ENCODE measurements around the gene RASEF. TPM values are rescaled to one million over a fixed set of nuclear protein-coding genes. Genes with fewer than 3 reads are reported as not detected.

RASEF gene
- total and polyA plus RNA-seq, 8 donors: 3.9 to 96.5 (median 45.6) TPM

GRCh38 chr9:83006378-83006777 lies 56.6 kb downstream of the RASEF start:
- Histone ChIP-seq H3K4me3 (no peak overlapping the region), H3K36me3 (peaks cover 0 to 20% (median 5%) of the 10 kb centered on the region in 4 donors), H3K27ac (no peak overlapping the region), H3K4me1 (peaks cover 0 to 5% (median 0%) of the 10 kb centered on the region in 4 donors), H3K9me3 (no peaks in the 10 kb centered on the region), H3K27me3 (no peaks in the 10 kb centered on the region)
- intact Hi-C loops (cut with DNase I; ENCODE audit: low total_unique reads): no loop called here
- DNase-seq: no peak
- TF ChIP-seq, protein P1, sequence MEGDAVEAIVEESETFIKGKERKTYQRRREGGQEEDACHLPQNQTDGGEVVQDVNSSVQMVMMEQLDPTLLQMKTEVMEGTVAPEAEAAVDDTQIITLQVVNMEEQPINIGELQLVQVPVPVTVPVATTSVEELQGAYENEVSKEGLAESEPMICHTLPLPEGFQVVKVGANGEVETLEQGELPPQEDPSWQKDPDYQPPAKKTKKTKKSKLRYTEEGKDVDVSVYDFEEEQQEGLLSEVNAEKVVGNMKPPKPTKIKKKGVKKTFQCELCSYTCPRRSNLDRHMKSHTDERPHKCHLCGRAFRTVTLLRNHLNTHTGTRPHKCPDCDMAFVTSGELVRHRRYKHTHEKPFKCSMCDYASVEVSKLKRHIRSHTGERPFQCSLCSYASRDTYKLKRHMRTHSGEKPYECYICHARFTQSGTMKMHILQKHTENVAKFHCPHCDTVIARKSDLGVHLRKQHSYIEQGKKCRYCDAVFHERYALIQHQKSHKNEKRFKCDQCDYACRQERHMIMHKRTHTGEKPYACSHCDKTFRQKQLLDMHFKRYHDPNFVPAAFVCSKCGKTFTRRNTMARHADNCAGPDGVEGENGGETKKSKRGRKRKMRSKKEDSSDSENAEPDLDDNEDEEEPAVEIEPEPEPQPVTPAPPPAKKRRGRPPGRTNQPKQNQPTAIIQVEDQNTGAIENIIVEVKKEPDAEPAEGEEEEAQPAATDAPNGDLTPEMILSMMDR (IDR thresholded peaks at IDR 0.05): no peak
- TF ChIP-seq POLR2A (IDR thresholded peaks at IDR 0.05) (no peak), POLR2AphosphoS5 (IDR thresholded peaks at IDR 0.05) (no peak), EP300 (IDR thresholded peaks at IDR 0.05) (no peak)

DNA sequence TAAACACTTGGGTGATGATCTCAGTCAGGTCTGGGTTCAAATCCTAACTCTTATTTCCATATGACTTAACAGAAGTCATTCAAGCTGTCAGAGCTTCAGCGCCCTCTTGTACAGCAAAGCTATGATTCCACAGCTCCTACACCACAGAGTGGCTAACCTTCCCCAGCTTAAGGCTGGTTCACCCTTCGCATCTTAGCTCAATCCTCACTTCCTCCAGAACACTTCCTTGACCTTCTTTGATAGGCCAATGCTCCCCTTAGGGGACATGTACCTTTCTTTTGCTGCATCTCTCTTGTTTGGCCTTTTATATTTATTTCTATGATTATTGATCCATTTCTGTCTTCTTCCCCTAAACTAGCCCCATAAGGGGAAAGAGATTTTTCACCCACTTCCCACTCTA lies 57.0 kb downstream of the RASEF start:
- no peak overlapping the region for H3K27ac ChIP-seq
- no peaks in the 10 kb centered on the region for H3K9me3 ChIP-seq
- H3K36me3 ChIP-seq: peaks cover 0 to 21% (median 5%) of the 10 kb centered on the region in 4 donors
- no peak for DNase-seq
- intact Hi-C loops (cut with DNase I; ENCODE audit: low total_unique reads): no loop called here
- no peak overlapping the region for H3K4me3 ChIP-seq
- H3K27me3 ChIP-seq: no peaks in the 10 kb centered on the region
- TF ChIP-seq POLR2A (IDR thresholded peaks at IDR 0.05) (no peak), POLR2AphosphoS5 (IDR thresholded peaks at IDR 0.05) (no peak)
- TF ChIP-seq, protein P1 (IDR thresholded peaks at IDR 0.05): no peak
- peaks cover 0 to 7% (median 0%) of the 10 kb centered on the region in 4 donors for H3K4me1 ChIP-seq
- 92 to 99% (median 96%) methylated on average over 2 of the region's 2 CpGs for WGBS, 5 donors

- Histone ChIP-seq H3K4me1 (peaks cover 0 to 7% (median 0%) of the 10 kb centered on the region in 4 donors), H3K9me3 (no peaks in the 10 kb centered on the region), H3K4me3 (no peak overlapping the region), H3K27ac (no peak overlapping the region), H3K36me3 (peaks cover 0 to 23% (median 8%) of the 10 kb centered on the region in 4 donors), H3K27me3 (no peaks in the 10 kb centered on the region)
- TF ChIP-seq EP300 (IDR thresholded peaks at IDR 0.05) (no peak), POLR2AphosphoS5 (IDR thresholded peaks at IDR 0.05) (no peak), POLR2A (IDR thresholded peaks at IDR 0.05) (no peak)
- TF ChIP-seq, protein P1 (IDR thresholded peaks at IDR 0.05): no peak
- intact Hi-C loops (cut with DNase I; ENCODE audit: low total_unique reads): no loop called here
- WGBS, 5 donors: 88 to 100% (median 95%) methylated on average over 1 of the region's 1 CpG
- no peak for DNase-seq
These were observed 57.6 kb downstream of the RASEF start for GRCh38 chr9:83005361-83005760.

DNA sequence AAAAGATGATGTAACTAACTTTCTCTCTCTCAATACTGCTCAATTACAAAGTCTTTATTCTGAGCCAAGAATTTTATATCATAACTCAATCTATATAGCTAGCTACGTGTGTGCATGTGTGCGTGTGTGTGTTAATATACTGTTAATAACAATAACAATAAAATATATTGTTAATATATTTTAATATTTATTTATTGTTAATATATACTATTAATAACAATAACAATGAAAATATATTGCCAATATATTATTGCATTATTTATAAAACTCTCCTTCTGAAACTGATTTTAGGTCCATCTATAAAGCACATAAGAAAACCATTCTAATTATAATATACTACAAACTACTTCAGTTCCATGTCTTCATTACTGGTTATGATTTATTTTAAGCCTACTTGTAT lies 60.6 kb downstream of the RASEF start:
- TF ChIP-seq, protein P1 (IDR thresholded peaks at IDR 0.05): no peak
- TF ChIP-seq POLR2AphosphoS5 (IDR thresholded peaks at IDR 0.05): no peak
- TF ChIP-seq POLR2A (IDR thresholded peaks at IDR 0.05): no peak
- TF ChIP-seq EP300 (IDR thresholded peaks at IDR 0.05): no peak

More for the DNA sequence above, 60.6 kb downstream of the RASEF start:
- H3K4me3 ChIP-seq: no peak overlapping the region
- peaks cover 0 to 7% (median 0%) of the 10 kb centered on the region in 4 donors for H3K4me1 ChIP-seq
- H3K27me3 ChIP-seq: no peaks in the 10 kb centered on the region
- no peaks in the 10 kb centered on the region for H3K9me3 ChIP-seq
- 96 to 99% (median 97%) methylated on average over 2 of the region's 2 CpGs for WGBS, 5 donors
- H3K27ac ChIP-seq: no peak overlapping the region
- DNase-seq: no peak
- intact Hi-C loops (cut with DNase I; ENCODE audit: low total_unique reads): no loop called here
- H3K36me3 ChIP-seq: peaks cover 0 to 34% (median 15%) of the 10 kb centered on the region in 4 donors

All from stomach (tissue), 9 donors.